IMR-90 (cell line): ENCODE data around the gene SCN8A. TPM values are rescaled to one million over a fixed set of nuclear protein-coding genes. Genes with fewer than 3 reads are reported as not detected.

ENCODE experiments used
- ATAC-seq: fragments of 200-7000 bp; cut with Tn5 transposase; 2 replicates; pipeline ENCODE4 v1.9.1; 2020; ENCODE audit warnings: low read depth, mild to moderate bottlenecking, moderate library complexity
- BruUV-seq: library from RNA; stranded (reverse); fragments of 400-500 nt; replicated peaks from 2 replicates; lab custom pipeline; 2021; lab: Mats Ljungman, UMichigan
- CTCF ChIA-PET: fragments of 300-600 bp; formaldehyde crosslinking; extraction: SDS; loops from one replicate; lab custom pipeline; 2021; ENCODE audit warnings: antibody characterized with exemption; lab: Yijun Ruan, JAX
- POLR2A ChIA-PET: fragments of 300-600 bp; sonication (Branson Sonifier 250); formaldehyde crosslinking; loops from one replicate; lab custom pipeline; 2022; ENCODE audit warnings: antibody characterized with exemption; ENCODE audit not compliant: unreplicated experiment; lab: Charles Lee
- DNase-seq: peaks from one replicate; pipeline ENCODE4 v3.0.0; 2013
- H2AFZ ChIP-seq: replicated peaks from 2 replicates; pipeline ENCODE3; 2013; ENCODE audit warnings: low read length, mild to moderate bottlenecking; ENCODE audit not compliant: poor library complexity
- H2AK5ac ChIP-seq: 2 replicates; pipeline ENCODE4 v1.6.1; 2013; ENCODE audit warnings: low read depth, low read length, inconsistent platforms
- H2AK9ac ChIP-seq: replicated peaks from 2 replicates; pipeline ENCODE3; 2013; ENCODE audit warnings: mild to moderate bottlenecking, low read depth, low read length, moderate library complexity; ENCODE audit not compliant: poor library complexity
- H2BK120ac ChIP-seq: 2 replicates; pipeline ENCODE4 v1.6.1; 2013; ENCODE audit warnings: low read depth, low read length, inconsistent platforms
- H2BK15ac ChIP-seq: 3 replicates; pipeline ENCODE4 v1.6.1; 2013; ENCODE audit warnings: low read depth, low read length, inconsistent platforms
- H2BK20ac ChIP-seq: 2 replicates; pipeline ENCODE4 v1.6.1; 2013; ENCODE audit warnings: low read depth, mild to moderate bottlenecking, inconsistent platforms, low read length, moderate library complexity
- H2BK5ac ChIP-seq: 2 replicates; pipeline ENCODE4 v1.6.1; 2013; ENCODE audit warnings: mild to moderate bottlenecking, low read depth, low read length, inconsistent platforms; ENCODE audit not compliant: poor library complexity, severe bottlenecking
- H3K14ac ChIP-seq: replicated peaks from 2 replicates; pipeline ENCODE4 v1.6.1; 2013; ENCODE audit warnings: low read depth, low read length, inconsistent platforms
- H3K18ac ChIP-seq: 2 replicates; pipeline ENCODE4 v1.6.1; 2013; ENCODE audit warnings: low read depth, low read length, control low read depth
- H3K23ac ChIP-seq: 2 replicates; pipeline ENCODE4 v1.6.1; 2013; ENCODE audit warnings: low read depth, low read length, inconsistent platforms
- H3K27ac ChIP-seq: 2 replicates; pipeline ENCODE4 v1.5.1; 2013; ENCODE audit warnings: mild to moderate bottlenecking, control low read depth, low read length; ENCODE audit not compliant: insufficient read depth
- H3K27me3 ChIP-seq: 2 replicates; pipeline ENCODE4 v1.6.1; 2013; ENCODE audit warnings: low read length; ENCODE audit not compliant: control insufficient read depth, insufficient read depth
- H3K36me3 ChIP-seq: 2 replicates; pipeline ENCODE4 v1.6.1; 2013; ENCODE audit warnings: low read length, mixed read lengths; ENCODE audit not compliant: control insufficient read depth, insufficient read depth
- H3K4ac ChIP-seq: 2 replicates; pipeline ENCODE4 v1.6.1; 2013; ENCODE audit warnings: low read depth, low read length, inconsistent platforms
- H3K4me1 ChIP-seq: 2 replicates; pipeline ENCODE4 v1.6.1; 2013; ENCODE audit warnings: low read length, mixed read lengths; ENCODE audit not compliant: control insufficient read depth, insufficient read depth
- H3K4me2 ChIP-seq: 2 replicates; pipeline ENCODE4 v1.6.1; 2013; ENCODE audit warnings: low read depth, mild to moderate bottlenecking, control low read depth, low read length, moderate library complexity
- H3K4me3 ChIP-seq: 2 replicates; pipeline ENCODE4 v1.5.1; 2013; ENCODE audit warnings: low read depth, mild to moderate bottlenecking, control low read depth, low read length, moderate library complexity; ENCODE audit not compliant: insufficient read depth
- H3K56ac ChIP-seq: 2 replicates; pipeline ENCODE4 v1.6.1; 2013; ENCODE audit warnings: low read length, inconsistent platforms; ENCODE audit not compliant: insufficient read depth; ENCODE audit errors: extremely low read depth
- H3K79me1 ChIP-seq, 2 experiments: 2 replicates each; pipeline ENCODE4 v1.6.1; 2013; ENCODE audit warnings: low read length in 2 of 2, inconsistent platforms in 1 of 2, low read depth in 1 of 2
- H3K9ac ChIP-seq: 2 replicates; pipeline ENCODE4 v1.6.1; 2013; ENCODE audit warnings: low read depth, low read length, control low read depth
- H3K9me1 ChIP-seq: 2 replicates; pipeline ENCODE4 v1.6.1; 2013; ENCODE audit warnings: low read length, inconsistent platforms; ENCODE audit not compliant: insufficient read depth
- H3K9me3 ChIP-seq: 2 replicates; pipeline ENCODE4 v1.6.1; 2013; ENCODE audit warnings: low read length; ENCODE audit not compliant: control insufficient read depth, insufficient read depth
- H4K20me1 ChIP-seq: 2 replicates; pipeline ENCODE4 v1.6.1; 2013; ENCODE audit warnings: low read length, inconsistent platforms; ENCODE audit not compliant: insufficient read depth
- H4K5ac ChIP-seq: 2 replicates; pipeline ENCODE4 v1.6.1; 2013; ENCODE audit warnings: mild to moderate bottlenecking, low read depth, low read length, control low read depth
- H4K8ac ChIP-seq, 2 experiments: 2 replicates each; pipeline ENCODE4 v1.6.1; 2013; ENCODE audit warnings: low read depth in 2 of 2, low read length in 2 of 2, control low read depth in 1 of 2, inconsistent platforms in 1 of 2
- H4K91ac ChIP-seq: 2 replicates; pipeline ENCODE4 v1.6.1; 2013; ENCODE audit warnings: low read depth, low read length, inconsistent platforms; ENCODE audit not compliant: insufficient read depth
- CEBPB ChIP-seq: IDR thresholded peaks from 2 replicates; pipeline ENCODE4 v1.6.1; 2012; ENCODE audit warnings: low read depth, low read length, improper control_type of control experiment
- MXI1 ChIP-seq: IDR thresholded peaks from 2 replicates; pipeline ENCODE4 v1.6.1; 2012; ENCODE audit warnings: low read depth, mild to moderate bottlenecking, low read length, moderate library complexity, borderline replicate concordance
- WGBS, 2 experiments: methylation state at CpG; one replicate each; pipeline versions ENCODE4 v1.1.5 to v1.1.7; 2013; ENCODE audit warnings: missing lambda C conversion rate in 2 of 2; ENCODE audit not compliant: insufficient read length in 1 of 2; ENCODE audit errors: extremely low coverage in 2 of 2; 5-methylcytosine and 5-hydroxymethylcytosine counted together
- dilution Hi-C: fragments of 300-500 bp; cut with HindIII; formaldehyde crosslinking; loops from one replicate; pipeline ENCODE4 v1.14.3; 2018; ENCODE audit warnings: low sequenced_read_pairs; ENCODE audit not compliant: unreplicated experiment
- in situ Hi-C: fragments of 300-500 bp; cut with MboI; formaldehyde crosslinking; loops from 3 replicates; pipeline ENCODE4 v1.14.3; 2019; ENCODE audit warnings: low sequenced_read_pairs, inconsistent platforms, mixed read lengths
- intact Hi-C: fragments of 100-400 bp; cut with micrococcal nuclease; formaldehyde crosslinking; loops from 2 replicates; pipeline ENCODE4 v1.10.0; 2022
- polyA plus RNA-seq, 3 experiments: library from polyadenylated mRNA; depleted of rRNA; stranded (reverse); fragments of >200 nt; gene quantifications; 2 replicates each; pipeline ENCODE4 v1.2.3, GENCODE V29; 2012; ENCODE audit warnings: low replicate concordance in 1 of 3
- total RNA-seq: library from RNA; depleted of rRNA; stranded (reverse); fragments of >200 nt; gene quantifications from 2 replicates; pipeline ENCODE4 v1.2.3, GENCODE V29; 2012

SCN8A gene
- total and polyA plus RNA-seq, 2 of the 4 experiments (the other 2 are of a cell fraction), result 6.9 to 19.7 TPM

DNA sequence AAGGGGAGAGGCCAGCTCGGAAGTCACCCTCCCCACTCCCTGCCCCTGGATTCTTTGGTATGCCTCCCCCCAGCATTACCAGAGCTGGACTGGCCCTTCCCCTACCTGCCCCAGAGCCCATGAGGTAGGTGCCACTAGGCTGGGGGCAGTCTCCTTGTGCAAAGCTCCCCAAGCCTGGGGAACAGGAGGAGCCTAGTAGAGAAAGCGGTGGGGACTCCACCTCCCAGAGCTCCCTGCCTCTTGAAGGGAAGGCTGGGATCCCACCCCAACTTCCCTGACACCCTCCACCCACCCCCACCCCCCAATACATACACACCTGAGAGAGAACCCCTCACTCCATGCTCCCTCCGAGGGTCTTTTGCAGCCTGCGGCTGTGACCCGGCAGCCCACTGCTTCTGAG is 227.1 kb downstream of the SCN8A start:
- DNase-seq (no peak), ATAC-seq (no peak)
- intact Hi-C loops (no loop called here), dilution Hi-C loops (no loop called here), in situ Hi-C loops (no loop called here)
- Histone ChIP-seq H2BK20ac (no peak overlapping the region), H4K91ac (no peak overlapping the region), H2BK120ac (no peak overlapping the region), H3K27me3 (no peaks in the 10 kb centered on the region; the same call in 1 of the 2 replicates), H3K9me1 (no peaks in the 10 kb centered on the region; the same call in 1 of the 2 replicates), H3K56ac (no peak overlapping the region), H3K36me3 (no peaks in the 10 kb centered on the region), H2BK5ac (no peak overlapping the region), H3K27ac (no peak overlapping the region), H2AFZ (no peak overlapping the region), H2BK15ac (no peak overlapping the region), H3K4ac (no peak overlapping the region), H3K23ac (no peak overlapping the region), H2AK5ac (no peak overlapping the region), H3K9me3 (no peaks in the 10 kb centered on the region), H3K4me3 (no peak overlapping the region), H3K4me1 (peaks cover 9% of the 10 kb centered on the region; the same call in 1 of the 2 replicates), H3K9ac (no peak overlapping the region), H4K8ac (no peak overlapping the region), H2AK9ac (no peak overlapping the region), H3K14ac (no peak overlapping the region), H3K18ac (no peak overlapping the region), H4K5ac (no peak overlapping the region), H3K4me2 (no peak overlapping the region), H3K79me1 (0 out of 4 replicates have a peak, but pooled peaks cover 0 to 2% of the 10 kb centered on the region in 2 experiments), H4K20me1 (no peaks in the 10 kb centered on the region)
- WGBS, 2 experiments, result no CpG with 5 or more reads among the region's 5 CpGs
- no peak for TF ChIP-seq MXI1
- TF ChIP-seq CEBPB, result no peak
- BruUV-seq, result no TSS peak
- ChIA-PET CTCF (no interaction called here), POLR2A (no interaction called here)
